Calu3 (cell line): ENCODE results near the gene NYAP2. TPM values are rescaled to one million over a fixed set of nuclear protein-coding genes. Genes with fewer than 3 reads are reported as not detected.

Experiments used
- BruUV-seq: library from RNA; stranded (reverse); fragments of 400-500 nt; replicated peaks from 2 replicates; lab custom pipeline; 2021; lab: Mats Ljungman, UMichigan
- CTCF ChIA-PET: fragments of 300-600 bp; sonication (Branson Sonifier 250); formaldehyde crosslinking; loops from one replicate; lab custom pipeline; 2022; ENCODE audit warnings: antibody characterized with exemption; lab: Charles Lee
- DNase-seq: peaks from one replicate; pipeline ENCODE4 v3.0.0; 2022
- H3K27ac Mint-ChIP-seq: one replicate; pipeline ENCODE4 v1.8.0; 2022; ENCODE audit warnings: mixed read lengths; ENCODE audit not compliant: unreplicated experiment
- H3K27me3 Mint-ChIP-seq: one replicate; pipeline ENCODE4 v1.8.0; 2022; ENCODE audit warnings: mixed read lengths; ENCODE audit not compliant: unreplicated experiment
- H3K36me3 Mint-ChIP-seq: one replicate; pipeline ENCODE4 v1.8.0; 2022; ENCODE audit warnings: mild to moderate bottlenecking, moderate library complexity, mixed read lengths; ENCODE audit not compliant: insufficient read depth, unreplicated experiment
- H3K4me1 Mint-ChIP-seq: one replicate; pipeline ENCODE4 v1.8.0; 2022; ENCODE audit warnings: mild to moderate bottlenecking, low read depth, mixed read lengths; ENCODE audit not compliant: unreplicated experiment
- H3K4me3 Mint-ChIP-seq: one replicate; pipeline ENCODE4 v1.8.0; 2022; ENCODE audit warnings: mild to moderate bottlenecking, low read depth, moderate library complexity, mixed read lengths; ENCODE audit not compliant: unreplicated experiment
- H3K9me3 Mint-ChIP-seq: one replicate; pipeline ENCODE4 v1.8.0; 2022; ENCODE audit warnings: low read depth, mixed read lengths; ENCODE audit not compliant: unreplicated experiment
- intact Hi-C: fragments of 100-400 bp; cut with micrococcal nuclease; formaldehyde crosslinking; loops from one replicate; pipeline ENCODE4 v1.10.0; 2022; ENCODE audit not compliant: unreplicated experiment
- total RNA-seq: library from RNA; stranded (reverse); gene quantifications from 2 replicates; pipeline ENCODE4 v1.2.3, GENCODE V29; 2022
- TF ChIP-seq, protein P1 (sequence below): fragments of 200-600 bp; IDR thresholded peaks from one replicate; pipeline ENCODE4 v1.8.0; 2022; ENCODE audit warnings: antibody characterized with exemption; ENCODE audit not compliant: unreplicated experiment

NYAP2 gene
- total RNA-seq, 1 experiment from 2014 or later: 0.07 TPM

GRCh38 chr2:225683258-225683657 is 283.7 kb downstream of the NYAP2 start:
- Mint-ChIP-seq H3K27me3 (no peaks in the 10 kb centered on the region), H3K36me3 (no peaks in the 10 kb centered on the region), H3K4me3 (no peak overlapping the region), H3K9me3 (peaks cover 3% of the 10 kb centered on the region), H3K27ac (no peak overlapping the region), H3K4me1 (no peaks in the 10 kb centered on the region)
- CTCF ChIA-PET: no interaction called here
- TF ChIP-seq, protein P1, sequence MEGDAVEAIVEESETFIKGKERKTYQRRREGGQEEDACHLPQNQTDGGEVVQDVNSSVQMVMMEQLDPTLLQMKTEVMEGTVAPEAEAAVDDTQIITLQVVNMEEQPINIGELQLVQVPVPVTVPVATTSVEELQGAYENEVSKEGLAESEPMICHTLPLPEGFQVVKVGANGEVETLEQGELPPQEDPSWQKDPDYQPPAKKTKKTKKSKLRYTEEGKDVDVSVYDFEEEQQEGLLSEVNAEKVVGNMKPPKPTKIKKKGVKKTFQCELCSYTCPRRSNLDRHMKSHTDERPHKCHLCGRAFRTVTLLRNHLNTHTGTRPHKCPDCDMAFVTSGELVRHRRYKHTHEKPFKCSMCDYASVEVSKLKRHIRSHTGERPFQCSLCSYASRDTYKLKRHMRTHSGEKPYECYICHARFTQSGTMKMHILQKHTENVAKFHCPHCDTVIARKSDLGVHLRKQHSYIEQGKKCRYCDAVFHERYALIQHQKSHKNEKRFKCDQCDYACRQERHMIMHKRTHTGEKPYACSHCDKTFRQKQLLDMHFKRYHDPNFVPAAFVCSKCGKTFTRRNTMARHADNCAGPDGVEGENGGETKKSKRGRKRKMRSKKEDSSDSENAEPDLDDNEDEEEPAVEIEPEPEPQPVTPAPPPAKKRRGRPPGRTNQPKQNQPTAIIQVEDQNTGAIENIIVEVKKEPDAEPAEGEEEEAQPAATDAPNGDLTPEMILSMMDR: no peak
- DNase-seq: no peak
- BruUV-seq: no TSS peak
- intact Hi-C loops: no loop called here

GRCh38 chr2:225690153-225690552 is 290.6 kb downstream of the NYAP2 start:
- BruUV-seq: no TSS peak
- Mint-ChIP-seq H3K4me3 (no peak overlapping the region), H3K9me3 (no peaks in the 10 kb centered on the region), H3K27ac (no peak overlapping the region), H3K27me3 (no peaks in the 10 kb centered on the region), H3K4me1 (peaks cover 8% of the 10 kb centered on the region), H3K36me3 (no peaks in the 10 kb centered on the region)
- DNase-seq: no peak
- CTCF ChIA-PET: no interaction called here
- intact Hi-C loops: no loop called here
- TF ChIP-seq, protein P1: no peak

- no TSS peak for BruUV-seq
- Mint-ChIP-seq H3K27me3 (no peaks in the 10 kb centered on the region), H3K4me1 (peaks cover 8% of the 10 kb centered on the region), H3K27ac (no peak overlapping the region), H3K36me3 (no peaks in the 10 kb centered on the region), H3K4me3 (no peak overlapping the region), H3K9me3 (no peaks in the 10 kb centered on the region)
- TF ChIP-seq, protein P1: no peak
- peak; percentile 18 for DNase-seq
- intact Hi-C loops: no loop called here
- CTCF ChIA-PET: no interaction called here
These were observed 292.2 kb downstream of the NYAP2 start for GRCh38 chr2:225691711-225692110.

DNA sequence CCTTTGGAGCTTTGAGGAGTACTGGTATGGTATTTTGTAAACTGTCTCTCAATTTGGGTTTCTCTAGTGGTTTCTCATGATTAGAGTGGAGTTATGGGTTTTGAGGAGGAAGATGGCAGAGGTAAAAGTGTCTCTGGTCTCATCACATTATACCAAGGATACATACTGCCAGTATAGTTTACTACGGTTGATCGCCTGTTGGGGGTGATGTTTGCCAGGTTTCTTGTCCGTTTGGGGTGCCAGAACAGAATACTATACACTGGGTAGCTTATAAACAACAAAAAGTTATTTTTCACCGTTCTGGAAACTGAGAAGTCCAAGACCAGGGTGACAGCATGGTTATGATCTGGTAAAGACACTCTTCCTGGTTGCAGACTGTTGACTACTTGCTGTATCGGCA is 293.7 kb downstream of the NYAP2 start:
- DNase-seq: no peak
- Mint-ChIP-seq H3K36me3 (no peaks in the 10 kb centered on the region), H3K27me3 (no peaks in the 10 kb centered on the region), H3K9me3 (no peaks in the 10 kb centered on the region), H3K27ac (no peak overlapping the region), H3K4me1 (peaks cover 8% of the 10 kb centered on the region), H3K4me3 (no peak overlapping the region)
- TF ChIP-seq, protein P1: no peak
- no TSS peak for BruUV-seq
- intact Hi-C loops: no loop called here
- CTCF ChIA-PET: no interaction called here
